Measurements from ENCODE around the gene CDK4. TPM values are rescaled to one million over a fixed set of nuclear protein-coding genes. Genes with fewer than 3 reads are reported as not detected.

The CDK4 gene
- total and polyA plus RNA-seq, 2 of the 13 experiments (the other 11 are each of a cell fraction or from before 2014, with no cell fraction given): 191 to 209 TPM

GRCh38 chr12:57743769-57744168 is 8.3 kb downstream of the CDK4 start (continued):
- TF ChIP-seq TERF1 (CRISPR knock-in tag; IDR thresholded peaks at IDR 0.05) (no peak), ZBTB39 (CRISPR knock-in tag; IDR thresholded peaks at IDR 0.05) (no peak), MLLT10 (CRISPR knock-in tag; IDR thresholded peaks at IDR 0.05) (no peak), ZFP41 (CRISPR knock-in tag; IDR thresholded peaks at IDR 0.05; ENCODE audit: borderline replicate concordance) (no peak), ZMYM2 (CRISPR knock-in tag; IDR thresholded peaks at IDR 0.05) (peak; percentile 28; the same call in 1 of the 2 replicates), POGZ (CRISPR knock-in tag; IDR thresholded peaks at IDR 0.05) (no peak), ZNF17 (CRISPR knock-in tag; IDR thresholded peaks at IDR 0.05) (no peak), ZNF446 (CRISPR knock-in tag; IDR thresholded peaks at IDR 0.05) (no peak), ZNF770 (CRISPR knock-in tag; IDR thresholded peaks at IDR 0.05) (no peak), IKZF4 (CRISPR knock-in tag; IDR thresholded peaks at IDR 0.05; ENCODE audit: borderline replicate concordance, low read depth, not compliant biosample characterization) (no peak), ZNF589 (CRISPR knock-in tag; conservative IDR thresholded peaks at IDR 0.05) (no peak), DZIP1 (CRISPR knock-in tag; IDR thresholded peaks at IDR 0.05) (no peak), SUZ12 (IDR thresholded peaks at IDR 0.05; ENCODE audit: low read depth, low read length) (no peak), THYN1 (CRISPR knock-in tag; IDR thresholded peaks at IDR 0.05; ENCODE audit: borderline replicate concordance, low read depth) (no peak), SATB2 (CRISPR knock-in tag; IDR thresholded peaks at IDR 0.05) (no peak), ZNF570 (CRISPR knock-in tag; IDR thresholded peaks at IDR 0.05; ENCODE audit: borderline replicate concordance) (no peak), BATF2 (CRISPR knock-in tag; IDR thresholded peaks at IDR 0.05) (no peak), TFDP2 (CRISPR knock-in tag; IDR thresholded peaks at IDR 0.05) (no peak), HNF4A (CRISPR knock-in tag; IDR thresholded peaks at IDR 0.05) (peak; percentile 48), CAMTA2 (CRISPR knock-in tag; IDR thresholded peaks at IDR 0.05; ENCODE audit: borderline replicate concordance) (no peak), HMG20A (CRISPR knock-in tag; IDR thresholded peaks at IDR 0.05; ENCODE audit: borderline replicate concordance) (no peak)
